ENCODE measurements around the gene RUVBL1. TPM values are rescaled to one million over a fixed set of nuclear protein-coding genes. Genes with fewer than 3 reads are reported as not detected.

RUVBL1 gene
- total and polyA plus RNA-seq, 2 of the 4 experiments (the other 2 are of a cell fraction) = 68.7 to 83.3 TPM

- in situ Hi-C loops (cut with MboI; ENCODE audit: low sequenced_read_pairs) (loop anchor here (10.0 kb wide), 1 partner anchor 53 kb away; no protein-coding TSS in a partner anchor), dilution Hi-C loops (cut with HindIII; ENCODE audit: low sequenced_read_pairs, unreplicated experiment) (no loop called here), intact Hi-C loops (cut with micrococcal nuclease) (no loop called here)
- Histone ChIP-seq H3K36me3 (ENCODE audit: control insufficient read depth, insufficient read depth, low read length) (no peaks in the 10 kb centered on the region), H3K56ac (ENCODE audit: extremely low read depth, insufficient read depth, low read length) (no peak overlapping the region), H3K4me2 (ENCODE audit: low read depth, low read length) (no peak overlapping the region), H3K9me1 (ENCODE audit: insufficient read depth, low read length) (peaks cover 3% of the 10 kb centered on the region; the same call in 1 of the 2 replicates), H2BK120ac (ENCODE audit: low read depth, low read length) (no peak overlapping the region), H4K5ac (ENCODE audit: low read depth, low read length) (no peak overlapping the region), H2AK5ac (ENCODE audit: low read depth, low read length) (no peak overlapping the region), H3K9me3 (ENCODE audit: control insufficient read depth, insufficient read depth, low read length) (0 out of 2 replicates have a peak, but pooled peaks cover 2% of the 10 kb centered on the region), H2AFZ (replicated peaks; ENCODE audit: low read length, poor library complexity) (no peak overlapping the region), H2AK9ac (replicated peaks; ENCODE audit: low read depth, low read length, poor library complexity) (no peak overlapping the region), H3K27ac (ENCODE audit: insufficient read depth, low read length) (no peak overlapping the region), H2BK15ac (ENCODE audit: low read depth, low read length) (no peak overlapping the region), H3K79me1 (ENCODE audit: low read depth in 1 of 2, low read length in 2 of 2) (peaks cover 0 to 3% of the 10 kb centered on the region in 2 experiments; a peak in 2 of 4 replicates), H3K4me3 (ENCODE audit: insufficient read depth, low read depth, low read length) (no peak overlapping the region), H3K18ac (ENCODE audit: low read depth, low read length) (no peak overlapping the region), H3K14ac (replicated peaks; ENCODE audit: low read depth, low read length) (no peak overlapping the region), H3K9ac (ENCODE audit: low read depth, low read length) (no peak overlapping the region), H2BK20ac (ENCODE audit: low read depth, low read length) (no peak overlapping the region), H3K4me1 (ENCODE audit: control insufficient read depth, insufficient read depth, low read length) (no peaks in the 10 kb centered on the region), H3K4ac (ENCODE audit: low read depth, low read length) (no peak overlapping the region), H4K8ac (ENCODE audit: low read depth in 2 of 2, low read length in 2 of 2) (no peak overlapping the region), H4K91ac (ENCODE audit: insufficient read depth, low read depth, low read length) (no peak overlapping the region), H2BK5ac (ENCODE audit: low read depth, low read length, poor library complexity, severe bottlenecking) (no peak overlapping the region), H4K20me1 (ENCODE audit: insufficient read depth, low read length) (no peaks in the 10 kb centered on the region), H3K23ac (ENCODE audit: low read depth, low read length) (no peak overlapping the region), H3K27me3 (ENCODE audit: control insufficient read depth, insufficient read depth, low read length) (no peaks in the 10 kb centered on the region)
- ChIA-PET CTCF (no interaction called here), POLR2A (ENCODE audit: unreplicated experiment) (no interaction called here)
- no TSS peak for BruUV-seq (replicated peaks)
- ATAC-seq (ENCODE audit: low read depth) (no peak), DNase-seq (no peak)
- WGBS, 2 experiments (ENCODE audit: extremely low coverage in 2 of 2, insufficient read length in 1 of 2) = no CpG with 5 or more reads among the region's 1 CpG
- TF ChIP-seq CHD1 (IDR thresholded peaks at IDR 0.05; ENCODE audit: low read depth, low read length) (no peak), USF2 (IDR thresholded peaks at IDR 0.05; ENCODE audit: low read depth, low read length) (no peak), NFE2L2 (IDR thresholded peaks at IDR 0.05; ENCODE audit: low read depth, low read length) (no peak), BHLHE40 (IDR thresholded peaks at IDR 0.05; ENCODE audit: low read depth, low read length) (no peak), POLR2A (IDR thresholded peaks at IDR 0.05; ENCODE audit: low read depth, low read length) (no peak), RAD21 (IDR thresholded peaks at IDR 0.05; ENCODE audit: low read length) (no peak), RCOR1 (IDR thresholded peaks at IDR 0.05; ENCODE audit: insufficient replicate concordance, low read length) (no peak), CEBPB (IDR thresholded peaks at IDR 0.05; ENCODE audit: low read depth, low read length) (no peak), RFX5 (IDR thresholded peaks at IDR 0.05; ENCODE audit: low read depth, low read length) (no peak), MAFK (IDR thresholded peaks at IDR 0.05; ENCODE audit: low read depth, low read length) (no peak), ELK1 (IDR thresholded peaks at IDR 0.05; ENCODE audit: borderline replicate concordance, low read depth, low read length) (no peak), CTCF (conservative IDR thresholded peaks at IDR 0.05; ENCODE audit: low read depth, low read length) (no peak), MXI1 (IDR thresholded peaks at IDR 0.05; ENCODE audit: borderline replicate concordance, low read depth, low read length) (no peak)
Observed at GRCh38 chr3:128128251-128128650, 4.6 kb upstream of the RUVBL1 start.

Measured in IMR-90 (cell line).